NAMALWA (cell line): Measurements from ENCODE around the gene STARD3.
A peak's percentile ranks its signal among the peaks of the same experiment; 100 is the strongest.

Experiments used
- DNase-seq: peaks from one replicate; pipeline ENCODE4 v3.0.0-alpha.2; 2015; ENCODE audit warnings: low spot score

Gene STARD3

DNA sequence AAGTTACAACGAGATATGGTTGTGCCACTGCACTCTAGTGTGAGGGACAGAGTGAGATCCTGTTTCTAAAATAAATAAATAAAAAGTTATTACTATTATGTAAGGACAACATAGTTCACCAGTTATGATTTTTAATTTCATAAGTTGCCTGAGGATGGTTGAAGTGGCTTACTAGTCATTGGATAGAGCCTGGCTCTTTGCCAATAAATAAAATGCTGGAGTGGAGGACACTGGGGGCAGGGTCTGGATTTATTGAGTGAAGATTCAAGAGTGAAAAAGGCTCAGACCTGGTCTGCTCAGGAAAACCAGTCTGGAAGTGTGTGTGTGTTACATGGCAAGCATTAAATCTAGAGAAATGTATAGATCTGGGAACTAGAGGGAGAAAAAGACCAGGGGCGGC, 2.1 kb downstream of the STARD3 start:
- no peak for DNase-seq

DNA sequence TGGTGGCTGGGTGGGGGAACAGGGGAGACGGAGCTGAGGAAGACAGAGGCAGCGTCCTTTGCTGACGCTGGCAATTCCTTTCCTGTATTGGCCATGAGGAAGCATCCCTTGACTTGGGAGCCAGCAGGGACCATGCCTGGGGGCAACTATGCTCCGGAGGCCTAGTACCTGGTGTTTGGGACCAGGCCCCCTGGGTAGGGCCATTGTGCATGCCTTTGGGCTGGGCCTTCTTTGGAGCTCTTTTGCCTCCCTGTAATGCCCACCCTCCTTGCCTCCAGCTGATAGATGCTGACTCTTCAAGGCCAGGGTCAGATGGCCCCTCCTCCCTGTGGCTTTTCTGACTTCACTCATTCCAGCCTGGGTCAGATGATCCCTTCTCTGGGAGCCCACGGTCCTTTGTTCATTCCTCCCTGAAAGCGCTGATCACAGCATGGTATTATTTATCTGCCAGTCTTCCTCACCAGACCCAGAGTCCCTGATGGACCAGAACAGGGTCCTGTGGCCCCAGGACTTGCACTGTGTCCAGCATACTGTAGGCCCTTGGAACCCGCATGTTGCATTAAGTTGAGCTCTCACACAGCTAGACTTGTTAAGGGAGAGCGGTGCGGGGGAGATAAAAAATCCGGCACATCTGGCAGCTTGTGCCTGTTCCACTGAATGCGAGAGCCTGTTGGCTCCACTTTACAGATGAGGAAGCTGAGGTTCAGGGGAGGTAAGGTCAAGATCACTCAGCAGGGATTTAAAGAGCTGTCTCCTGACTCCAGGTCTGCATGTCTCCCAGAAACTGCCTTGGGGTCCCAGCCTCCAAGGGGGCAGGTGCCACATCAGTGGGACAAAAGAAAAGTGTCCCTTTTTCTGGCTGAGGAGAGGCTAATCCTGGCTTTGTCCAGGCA, 2.9 kb downstream of the STARD3 start:
- DNase-seq: no peak

DNA sequence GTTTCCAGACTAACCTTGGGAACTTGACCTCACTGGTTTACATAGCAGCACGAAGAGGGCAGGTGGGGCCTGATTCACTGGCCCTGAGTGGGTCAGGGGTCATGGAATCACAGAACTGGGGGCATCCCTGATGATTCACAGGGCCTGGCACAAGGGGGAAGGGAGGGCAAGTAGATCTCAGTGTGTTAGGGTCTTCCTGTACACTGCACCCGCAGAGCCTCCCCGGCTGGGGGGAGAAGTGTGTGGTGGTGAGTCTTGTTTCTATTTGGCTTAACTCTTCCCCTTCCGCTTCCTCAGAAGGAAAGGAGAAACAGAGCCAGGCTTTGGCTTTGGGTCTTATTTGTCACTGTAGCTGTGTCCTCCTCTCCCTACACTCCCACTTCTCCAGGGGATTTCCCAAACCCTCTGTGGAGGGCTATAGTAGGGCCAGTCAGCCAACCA, 3.7 kb downstream of the STARD3 start:
- DNase-seq: no peak

DNA sequence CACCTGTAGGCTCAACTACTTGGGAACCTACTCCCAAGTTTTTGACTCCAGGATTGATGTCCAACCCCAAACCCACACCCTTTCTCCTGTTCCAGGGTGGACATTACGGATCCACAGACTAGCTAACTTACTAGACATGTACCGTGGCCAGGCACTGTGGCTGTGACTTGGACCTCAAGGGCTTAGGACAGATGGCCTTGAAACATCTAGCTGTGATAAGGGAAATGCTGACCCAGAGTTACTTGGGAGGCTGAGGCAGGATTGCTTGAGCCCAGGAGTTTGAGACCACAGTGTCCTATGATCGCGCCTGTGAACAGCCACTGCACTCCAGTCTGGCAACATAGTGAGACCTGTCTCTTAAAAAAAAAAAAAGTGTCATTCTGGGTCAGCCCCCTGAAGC, 4.2 kb downstream of the STARD3 start:
- DNase-seq: no peak

DNA sequence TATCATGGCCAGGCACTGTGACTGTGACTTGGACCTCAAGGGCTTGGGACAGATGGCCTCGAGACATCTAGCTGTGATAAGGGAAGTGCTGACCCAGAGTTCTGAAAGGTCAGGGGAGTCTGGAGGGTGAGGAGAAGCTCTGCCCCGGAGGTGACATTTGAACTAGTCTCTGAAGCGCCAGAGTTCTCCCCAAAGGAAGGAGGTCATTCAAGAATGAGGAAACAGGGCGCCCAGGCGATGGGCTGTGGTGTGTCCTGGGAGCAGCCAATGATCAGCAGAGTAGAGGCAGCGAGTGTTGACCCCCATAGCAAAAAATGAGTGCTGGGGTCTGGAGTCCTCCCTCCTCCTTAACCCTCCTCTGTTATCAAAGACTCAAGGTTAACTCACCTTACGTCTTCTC, 4.9 kb downstream of the STARD3 start:
- no peak for DNase-seq

DNA sequence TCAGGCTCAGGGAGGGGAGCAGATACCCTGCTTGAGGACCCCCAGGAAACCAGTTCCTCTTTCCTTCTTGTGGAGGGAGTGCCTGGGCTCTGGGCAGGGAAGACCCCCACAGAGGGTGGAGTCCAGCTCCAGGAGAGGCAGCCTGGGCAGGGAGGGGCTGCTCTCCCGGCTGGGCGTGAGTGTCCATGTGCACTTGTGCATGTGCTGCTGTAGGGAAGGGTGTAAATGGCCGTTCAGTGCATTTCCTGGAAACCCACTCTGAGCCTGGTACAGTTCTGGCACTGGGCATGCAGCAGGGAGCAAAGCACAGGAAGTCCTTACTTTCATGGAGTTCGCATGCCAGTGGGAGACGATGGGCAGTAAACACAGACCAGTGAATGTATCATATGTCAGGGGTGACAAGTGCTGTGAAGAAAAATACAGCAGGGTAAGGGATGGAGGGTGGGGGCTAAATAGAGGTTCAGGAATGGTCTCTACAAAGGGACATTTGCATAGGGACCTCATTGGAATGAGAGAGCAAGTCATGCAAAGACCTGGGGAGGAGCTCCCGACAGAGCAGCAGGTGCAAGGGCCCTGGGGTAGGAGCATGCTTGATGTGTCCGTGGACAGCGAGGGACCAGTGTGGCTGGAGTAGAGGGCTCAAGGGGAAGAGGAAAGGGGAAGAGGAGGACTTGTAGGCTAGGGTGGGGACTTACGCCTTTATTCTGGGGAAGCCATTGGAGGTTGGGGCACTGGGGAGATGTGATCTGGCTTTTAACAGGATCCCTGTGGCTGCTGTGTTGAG, 5.5 kb downstream of the STARD3 start:
- no peak for DNase-seq

DNA sequence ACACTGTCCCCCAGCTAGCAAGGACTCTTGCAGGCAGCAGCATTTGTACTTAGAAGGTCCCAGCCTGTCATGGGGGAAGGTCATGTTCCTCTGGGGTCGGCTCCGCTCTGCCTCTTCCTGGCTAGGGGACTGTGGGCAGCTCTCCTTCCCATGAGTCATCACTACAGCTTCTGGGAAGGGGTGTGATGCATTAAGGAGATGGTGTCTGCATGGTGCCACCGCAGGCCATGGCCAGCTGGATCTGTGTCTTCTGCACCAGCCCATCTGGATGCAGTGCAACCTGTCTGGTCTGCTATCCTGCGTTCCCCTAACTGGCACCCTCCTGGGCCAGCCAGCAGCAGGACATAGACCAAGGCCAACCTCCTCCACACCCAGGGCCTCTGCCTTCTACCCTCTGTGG, 6.3 kb downstream of the STARD3 start:
- DNase-seq: no peak

DNA sequence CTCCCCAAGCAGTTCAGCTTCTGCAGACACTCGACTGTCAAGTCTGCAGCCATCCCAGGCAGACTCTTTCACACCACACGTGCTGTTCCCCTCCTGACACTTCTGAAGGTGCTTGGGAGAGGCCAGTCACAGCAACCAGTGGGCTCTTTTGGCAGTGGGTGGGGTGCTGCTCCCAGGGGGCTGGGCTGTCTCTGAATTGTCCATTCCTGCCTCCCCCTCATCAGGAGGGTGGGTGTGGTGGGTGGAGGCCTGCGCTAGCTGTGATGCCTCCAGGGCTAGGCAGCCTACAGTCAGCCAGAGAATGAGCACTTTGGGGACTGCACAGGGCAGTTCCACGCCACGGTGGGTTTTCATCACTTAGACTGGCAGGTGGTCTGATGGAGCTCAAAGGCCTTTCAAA, 10.3 kb downstream of the STARD3 start:
- DNase-seq: no peak

DNA sequence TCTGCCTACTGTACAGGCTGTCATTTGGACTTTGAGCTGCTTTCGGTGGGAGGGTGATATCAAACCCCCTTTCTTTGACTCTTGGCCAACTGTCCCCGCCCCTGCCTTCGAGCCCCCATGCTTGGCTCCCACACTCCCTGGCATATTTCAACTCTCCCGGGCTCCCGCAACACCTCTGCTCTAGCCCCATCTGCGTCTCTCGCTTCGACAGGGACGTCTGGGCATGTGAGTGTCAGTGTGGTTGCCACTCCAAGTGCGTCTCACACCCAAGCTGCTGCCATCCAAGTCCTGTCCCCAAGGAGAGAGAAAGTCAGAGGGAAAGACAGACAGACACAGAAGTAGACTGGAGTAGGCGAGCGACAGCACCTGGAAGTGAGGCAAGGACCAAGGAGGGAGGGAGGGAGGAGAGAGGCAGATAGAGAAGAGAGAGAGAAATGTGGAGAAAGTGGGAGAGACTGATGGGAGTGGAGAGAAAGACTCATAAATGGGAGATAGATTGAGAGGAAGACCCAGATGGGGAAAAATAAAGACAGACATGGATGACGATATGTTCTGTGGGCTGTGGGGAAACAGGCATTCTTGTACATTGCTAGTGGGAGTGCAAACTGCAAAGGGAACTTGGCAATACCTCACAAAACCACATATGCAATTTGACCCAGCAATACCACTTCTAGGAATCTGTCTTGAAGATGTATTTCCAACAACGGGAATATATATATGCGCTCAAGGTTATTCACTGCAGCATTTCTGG, 11.8 kb downstream of the STARD3 start:
- no peak for DNase-seq

DNA sequence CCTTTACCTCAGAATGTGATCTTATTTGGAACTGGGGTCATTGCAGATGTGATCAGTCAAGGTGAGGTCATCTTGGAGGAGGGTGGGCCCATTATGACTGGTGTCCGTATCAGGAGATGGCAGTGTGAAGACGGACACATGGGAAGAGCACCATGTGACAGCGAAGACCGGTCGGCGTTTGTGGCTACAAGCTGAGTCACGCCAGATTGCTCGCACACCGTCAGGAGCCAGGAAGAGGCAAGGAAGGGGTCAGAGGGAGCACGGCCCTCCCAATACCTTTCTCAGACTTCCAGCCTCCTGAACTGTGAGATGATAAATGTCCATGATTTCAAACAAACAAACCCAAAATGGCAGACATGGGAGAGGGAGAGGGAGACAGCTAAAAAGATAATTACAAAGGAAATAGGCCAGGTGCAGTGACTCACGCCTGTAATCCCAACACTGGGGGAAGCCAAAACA, 13.2 kb downstream of the STARD3 start:
- no peak for DNase-seq

DNA sequence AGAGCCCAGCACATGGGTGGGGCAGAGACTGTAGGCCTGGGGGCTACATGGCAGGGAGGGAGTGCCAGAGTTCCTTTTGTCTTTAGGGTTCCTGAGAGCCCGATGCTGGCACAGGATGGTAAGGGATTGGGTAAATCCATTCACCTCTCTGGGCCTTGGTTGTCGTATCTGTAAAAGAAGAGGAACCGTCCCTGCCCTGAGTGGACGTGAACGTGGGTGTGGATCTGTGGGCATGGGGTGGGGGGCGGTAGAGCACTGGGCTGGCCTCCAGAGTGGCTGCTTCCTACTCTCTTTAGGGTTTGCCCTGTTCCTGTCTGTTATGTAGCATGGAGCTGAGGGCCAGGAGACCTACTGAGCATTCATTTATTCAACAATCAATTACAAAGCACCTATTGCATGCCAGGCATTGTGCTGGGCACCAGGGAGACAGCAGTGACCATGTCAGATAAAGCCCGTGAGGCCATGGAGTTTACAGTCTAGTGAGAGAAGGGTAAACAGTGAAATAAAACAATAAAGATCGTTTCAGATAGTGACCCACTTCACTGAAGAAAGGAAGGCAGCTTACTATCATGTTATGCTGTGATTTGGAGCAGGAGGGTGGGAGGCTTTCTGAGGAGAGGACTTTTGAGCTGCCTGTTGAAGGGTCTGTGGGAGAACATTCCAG, 15.1 kb downstream of the STARD3 start:
- DNase-seq: no peak

DNA sequence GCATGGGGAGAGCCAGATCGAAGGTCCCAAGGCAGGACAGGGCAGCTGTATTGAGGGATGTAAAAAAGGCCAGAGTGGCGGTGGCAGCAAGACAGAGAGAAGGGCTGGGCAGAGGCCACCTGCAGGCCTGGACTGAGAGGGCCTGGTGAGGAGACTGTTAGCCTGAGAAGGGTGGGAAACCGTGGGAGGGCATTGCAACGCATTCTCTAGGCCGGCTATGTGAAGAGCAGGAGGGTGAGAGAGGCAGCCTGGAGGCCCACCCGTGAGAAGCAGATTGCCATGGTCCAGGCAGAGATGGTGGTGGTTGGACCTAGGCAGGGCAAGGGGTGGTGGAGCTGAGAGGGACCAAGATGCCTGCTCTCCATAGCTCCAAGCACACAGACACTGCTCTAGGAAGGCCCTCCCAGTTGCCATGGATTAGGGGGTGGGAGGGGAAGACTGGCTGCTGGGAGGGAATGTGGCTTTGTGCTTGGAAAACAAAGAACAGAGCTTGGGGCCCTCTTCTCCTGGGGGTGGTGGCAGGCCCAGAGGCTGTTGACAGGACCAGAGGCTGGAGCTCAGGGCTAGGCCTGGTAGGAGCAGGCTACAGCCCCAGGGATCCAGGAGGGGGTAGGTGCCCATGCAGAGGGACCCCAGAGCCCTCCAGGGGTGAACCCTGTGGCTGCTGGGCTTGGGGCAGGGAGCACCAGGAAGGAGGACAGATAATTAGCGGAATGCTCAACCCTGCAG, 15.8 kb downstream of the STARD3 start:
- DNase-seq: no peak

DNA sequence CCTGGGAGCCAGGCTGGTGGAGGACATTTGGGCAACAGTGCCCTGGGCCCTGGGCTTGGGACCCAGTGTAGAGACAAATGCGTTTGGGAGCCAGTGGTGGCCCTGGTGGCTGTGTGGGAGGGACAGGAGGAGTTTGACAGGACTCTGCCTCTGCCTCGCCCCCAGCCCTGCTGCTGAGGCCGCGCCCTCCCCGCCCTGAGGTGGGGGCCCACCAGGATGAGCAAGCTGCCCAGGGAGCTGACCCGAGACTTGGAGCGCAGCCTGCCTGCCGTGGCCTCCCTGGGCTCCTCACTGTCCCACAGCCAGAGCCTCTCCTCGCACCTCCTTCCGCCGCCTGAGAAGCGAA, 16.3 kb downstream of the STARD3 start:
- no peak for DNase-seq

DNA sequence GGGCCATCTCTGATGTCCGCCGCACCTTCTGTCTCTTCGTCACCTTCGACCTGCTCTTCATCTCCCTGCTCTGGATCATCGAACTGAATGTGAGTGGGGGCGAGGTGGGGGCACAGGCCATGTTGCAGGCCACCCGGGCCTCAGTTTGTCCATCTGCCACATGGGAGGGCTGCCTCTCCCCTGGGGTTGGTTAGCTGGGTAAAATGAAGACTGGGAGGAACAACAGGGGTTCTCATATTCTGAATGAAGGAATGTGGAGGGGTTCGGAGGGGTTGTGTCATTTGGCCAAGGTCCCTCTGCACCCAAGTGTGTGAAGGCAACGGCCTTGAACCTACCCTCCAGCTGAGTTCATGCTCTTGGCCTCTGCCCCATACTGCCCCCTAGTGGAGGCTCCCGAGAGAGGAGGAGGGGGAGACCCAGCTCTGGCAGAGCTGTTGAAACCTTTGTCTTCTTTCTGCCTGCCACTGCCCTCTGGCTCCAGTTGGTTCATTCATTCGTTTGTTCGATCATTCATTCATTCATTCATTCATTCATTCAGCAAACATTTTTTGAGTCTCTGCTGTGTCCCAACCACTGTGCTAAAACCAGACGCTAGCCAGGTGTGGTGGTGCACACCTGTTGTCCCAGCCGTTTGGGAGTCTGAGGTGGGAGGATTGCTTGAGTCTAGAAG, 16.9 kb downstream of the STARD3 start:
- DNase-seq: peak; percentile 77

DNA sequence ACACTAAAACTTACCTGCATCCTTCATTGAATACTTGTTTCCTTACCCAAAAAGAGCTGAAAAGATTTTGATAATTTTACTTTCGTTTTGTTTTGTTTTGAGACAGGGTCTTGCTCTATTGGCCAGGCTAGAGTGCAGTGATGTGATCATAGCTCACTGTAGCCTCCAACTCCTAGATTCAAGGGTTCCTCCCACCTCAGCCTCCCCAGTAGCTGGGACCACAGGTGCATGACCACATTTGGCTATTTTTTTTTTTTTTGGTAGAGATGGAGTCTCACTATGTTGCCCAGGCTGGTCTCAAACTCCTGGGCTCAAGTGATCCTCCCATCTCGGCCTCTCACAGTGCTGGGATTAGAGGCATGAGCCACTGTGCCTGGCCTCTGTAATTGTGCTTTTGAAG, 18.2 kb downstream of the STARD3 start:
- no peak for DNase-seq

DNA sequence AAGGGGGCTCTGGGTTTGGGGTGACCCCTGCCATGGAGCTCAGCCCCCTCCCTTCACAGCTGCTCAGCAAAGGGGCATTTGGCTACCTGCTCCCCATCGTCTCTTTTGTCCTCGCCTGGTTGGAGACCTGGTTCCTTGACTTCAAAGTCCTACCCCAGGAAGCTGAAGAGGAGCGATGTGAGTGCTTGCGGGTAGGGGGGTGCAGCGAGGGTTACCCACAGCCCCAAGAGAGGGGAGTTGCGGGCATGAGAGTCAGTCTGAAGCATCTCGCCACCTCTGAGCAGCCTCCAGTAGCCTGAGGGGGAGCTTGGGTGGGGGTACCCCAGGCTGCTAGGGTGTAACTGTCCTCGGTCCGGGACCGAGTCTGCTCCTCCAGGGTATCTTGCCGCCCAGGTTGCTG, 21.4 kb downstream of the STARD3 start:
- DNase-seq: no peak

DNA sequence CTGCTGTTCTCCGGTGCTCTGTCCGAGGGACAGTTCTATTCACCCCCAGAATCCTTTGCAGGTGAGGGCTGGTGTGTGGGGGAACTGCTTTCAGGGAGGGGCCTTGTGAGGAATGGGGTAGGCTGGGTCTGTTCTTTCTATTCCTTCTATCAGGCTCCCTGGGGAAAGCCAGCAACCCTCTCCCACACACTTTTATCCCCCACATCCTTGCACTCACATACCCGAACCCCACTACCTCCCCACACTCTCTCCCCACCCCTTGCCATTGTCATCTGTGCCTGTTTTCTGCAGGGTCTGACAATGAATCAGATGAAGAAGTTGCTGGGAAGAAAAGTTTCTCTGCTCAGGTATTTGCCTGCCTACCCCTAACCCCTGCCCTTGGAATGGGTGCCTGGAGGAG, 21.8 kb downstream of the STARD3 start:
- no peak for DNase-seq

DNA sequence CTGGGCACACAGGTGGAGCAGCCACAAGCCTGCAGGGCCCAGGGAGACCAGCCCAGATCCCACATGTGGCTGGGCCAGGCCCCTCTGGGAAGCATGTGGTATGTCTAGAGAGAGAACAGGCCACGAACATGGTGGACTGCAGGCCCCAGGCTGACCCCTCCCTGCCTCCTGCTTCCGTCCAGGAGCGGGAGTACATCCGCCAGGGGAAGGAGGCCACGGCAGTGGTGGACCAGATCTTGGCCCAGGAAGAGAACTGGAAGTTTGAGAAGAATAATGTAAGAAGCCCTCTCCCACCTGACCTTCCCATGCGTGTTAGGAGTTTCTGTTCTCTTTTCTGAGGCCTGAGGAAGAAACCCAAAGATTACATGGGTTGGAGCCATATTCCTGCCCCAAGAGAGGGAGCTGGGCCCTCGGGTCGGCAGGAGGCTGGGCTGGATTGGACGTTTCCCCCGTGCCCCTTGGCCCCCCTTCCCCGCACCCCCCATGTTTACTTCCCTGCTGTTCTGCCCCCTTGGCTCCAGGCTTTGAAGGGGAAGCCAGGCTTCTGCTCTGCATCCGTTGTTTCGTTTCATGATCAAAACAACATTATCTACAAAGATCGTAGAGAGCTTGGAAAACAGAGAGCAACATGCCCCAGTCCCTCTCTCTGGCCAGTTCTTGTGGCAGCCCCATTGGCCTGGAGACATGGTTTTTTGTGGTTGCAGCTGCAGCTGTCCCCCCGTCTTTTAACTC, 22.5 kb downstream of the STARD3 start:
- DNase-seq: peak; percentile 36

DNA sequence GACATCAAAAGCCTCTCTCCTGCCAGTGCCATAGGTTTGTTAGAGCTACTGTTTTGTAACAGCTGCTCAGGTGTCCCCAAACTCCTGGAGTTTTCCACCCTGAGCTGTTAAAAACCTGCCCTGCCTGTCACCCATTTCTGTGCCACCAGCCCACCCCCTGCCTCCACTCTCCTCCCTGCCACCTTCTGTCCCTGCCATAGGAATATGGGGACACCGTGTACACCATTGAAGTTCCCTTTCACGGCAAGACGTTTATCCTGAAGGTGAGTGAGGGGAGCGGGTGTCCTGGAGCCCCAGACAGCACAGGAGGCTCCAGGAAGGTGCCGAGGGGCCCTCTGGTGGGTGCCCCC, 23.0 kb downstream of the STARD3 start:
- no peak for DNase-seq
